HepG2 (cell line): ENCODE results near the gene BLMH. TPM values are rescaled to one million over a fixed set of nuclear protein-coding genes. Genes with fewer than 3 reads are reported as not detected.

Experiments
- ARID5B ChIP-seq: IDR thresholded peaks from 2 replicates; pipeline ENCODE4 v1.4.0; 2020; ENCODE audit warnings: mild to moderate bottlenecking, missing genetic modification reagents
- ESRRA ChIP-seq: sonication (generic); formaldehyde crosslinking; IDR thresholded peaks from 2 replicates; pipeline ENCODE4 v1.5.1; 2020; ENCODE audit warnings: mild to moderate bottlenecking, low read depth, missing genetic modification reagents
- HCFC1 ChIP-seq: fragments of 150-350 bp; IDR thresholded peaks from 2 replicates; pipeline ENCODE4 v1.6.1; 2014; ENCODE audit warnings: low read depth, low read length
- MTF1 ChIP-seq: sonication (generic); formaldehyde crosslinking; IDR thresholded peaks from 2 replicates; pipeline ENCODE4 v1.5.0; 2020; ENCODE audit warnings: missing genetic modification reagents
- NR3C1 ChIP-seq: sonication (generic); formaldehyde crosslinking; IDR thresholded peaks from 2 replicates; pipeline ENCODE4 v1.4.0; 2020; ENCODE audit warnings: missing genetic modification reagents
- XBP1 ChIP-seq: sonication (generic); formaldehyde crosslinking; IDR thresholded peaks from 2 replicates; pipeline ENCODE4 v1.5.0; 2020; ENCODE audit warnings: missing genetic modification reagents
- ZBTB8A ChIP-seq: sonication (generic); formaldehyde crosslinking; IDR thresholded peaks from 2 replicates; pipeline ENCODE4 v1.4.0; 2020; ENCODE audit warnings: mild to moderate bottlenecking, low read depth, missing genetic modification reagents, borderline replicate concordance
- ZNF124 ChIP-seq: sonication (generic); formaldehyde crosslinking; IDR thresholded peaks from 2 replicates; pipeline ENCODE4 v1.4.0; 2020; ENCODE audit warnings: missing genetic modification reagents
- ZNF136 ChIP-seq: sonication (generic); formaldehyde crosslinking; IDR thresholded peaks from 2 replicates; pipeline ENCODE4 v1.8.1; 2022; ENCODE audit warnings: low read depth, mild to moderate bottlenecking, moderate library complexity, missing genetic modification reagents
- ZNF138 ChIP-seq: sonication (generic); formaldehyde crosslinking; IDR thresholded peaks from 2 replicates; pipeline ENCODE4 v1.5.0; 2020; ENCODE audit warnings: mild to moderate bottlenecking, low read depth, missing genetic modification reagents
- ZNF549 ChIP-seq: sonication (generic); formaldehyde crosslinking; IDR thresholded peaks from 2 replicates; pipeline ENCODE4 v1.5.0; 2020; ENCODE audit warnings: missing genetic modification reagents
- polyA plus RNA-seq, 8 experiments: library from polyadenylated mRNA; depleted of rRNA in 3 of 8; stranded (reverse) in 7 of 8; unstranded in 1 of 8; fragments of >200 nt; fragmentation: Illumina TruSeq in 4 of 8; extraction: Trizol in 4 of 8; gene quantifications; 2 replicates each; pipeline versions ENCODE4 v1.2.1 to v1.2.3, GENCODE V29; 2011 to 2016; ENCODE audit warnings: low read depth in 4 of 8, missing spikeins in 1 of 8, mixed read lengths in 1 of 8; ENCODE audit not compliant: insufficient read depth in 1 of 8
- total RNA-seq, 5 experiments: library from RNA; depleted of rRNA; stranded (reverse); fragments of >200 nt; fragmentation: Illumina TruSeq; extraction: Trizol; gene quantifications; 2 replicates each; pipeline ENCODE4 v1.2.3, GENCODE V29; 2016; ENCODE audit warnings: low read depth in 1 of 5
- TF ChIP-seq, protein P1 (sequence below): sonication (generic); formaldehyde crosslinking; IDR thresholded peaks from 2 replicates; pipeline ENCODE4 v1.4.0; 2020; ENCODE audit warnings: missing genetic modification reagents, borderline replicate concordance
- TF ChIP-seq, protein P2 (sequence below): sonication (generic); formaldehyde crosslinking; IDR thresholded peaks from 2 replicates; pipeline ENCODE4 v1.9.0; 2021; ENCODE audit warnings: mild to moderate bottlenecking, missing genetic modification reagents
- TF ChIP-seq, protein P3 (sequence below): IDR thresholded peaks from 2 replicates; pipeline ENCODE4 v1.6.1; 2016

BLMH gene
- total and polyA plus RNA-seq, 2 of the 13 experiments (the other 11 are each of a cell fraction or from before 2014, with no cell fraction given) = 12.1 to 41.0 TPM

GRCh38 chr17:30290696-30291542, 825 bp downstream of the BLMH start (continued):
- TF ChIP-seq, protein P1, sequence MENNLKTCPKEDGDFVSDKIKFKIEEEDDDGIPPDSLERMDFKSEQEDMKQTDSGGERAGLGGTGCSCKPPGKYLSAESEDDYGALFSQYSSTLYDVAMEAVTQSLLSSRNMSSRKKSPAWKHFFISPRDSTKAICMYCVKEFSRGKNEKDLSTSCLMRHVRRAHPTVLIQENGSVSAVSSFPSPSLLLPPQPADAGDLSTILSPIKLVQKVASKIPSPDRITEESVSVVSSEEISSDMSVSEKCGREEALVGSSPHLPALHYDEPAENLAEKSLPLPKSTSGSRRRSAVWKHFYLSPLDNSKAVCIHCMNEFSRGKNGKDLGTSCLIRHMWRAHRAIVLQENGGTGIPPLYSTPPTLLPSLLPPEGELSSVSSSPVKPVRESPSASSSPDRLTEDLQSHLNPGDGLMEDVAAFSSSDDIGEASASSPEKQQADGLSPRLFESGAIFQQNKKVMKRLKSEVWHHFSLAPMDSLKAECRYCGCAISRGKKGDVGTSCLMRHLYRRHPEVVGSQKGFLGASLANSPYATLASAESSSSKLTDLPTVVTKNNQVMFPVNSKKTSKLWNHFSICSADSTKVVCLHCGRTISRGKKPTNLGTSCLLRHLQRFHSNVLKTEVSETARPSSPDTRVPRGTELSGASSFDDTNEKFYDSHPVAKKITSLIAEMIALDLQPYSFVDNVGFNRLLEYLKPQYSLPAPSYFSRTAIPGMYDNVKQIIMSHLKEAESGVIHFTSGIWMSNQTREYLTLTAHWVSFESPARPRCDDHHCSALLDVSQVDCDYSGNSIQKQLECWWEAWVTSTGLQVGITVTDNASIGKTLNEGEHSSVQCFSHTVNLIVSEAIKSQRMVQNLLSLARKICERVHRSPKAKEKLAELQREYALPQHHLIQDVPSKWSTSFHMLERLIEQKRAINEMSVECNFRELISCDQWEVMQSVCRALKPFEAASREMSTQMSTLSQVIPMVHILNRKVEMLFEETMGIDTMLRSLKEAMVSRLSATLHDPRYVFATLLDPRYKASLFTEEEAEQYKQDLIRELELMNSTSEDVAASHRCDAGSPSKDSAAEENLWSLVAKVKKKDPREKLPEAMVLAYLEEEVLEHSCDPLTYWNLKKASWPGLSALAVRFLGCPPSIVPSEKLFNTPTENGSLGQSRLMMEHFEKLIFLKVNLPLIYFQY (CRISPR knock-in tag) = 0 out of 2 replicates have a peak, but pooled peaks have one; percentile 33
- TF ChIP-seq, protein P2, sequence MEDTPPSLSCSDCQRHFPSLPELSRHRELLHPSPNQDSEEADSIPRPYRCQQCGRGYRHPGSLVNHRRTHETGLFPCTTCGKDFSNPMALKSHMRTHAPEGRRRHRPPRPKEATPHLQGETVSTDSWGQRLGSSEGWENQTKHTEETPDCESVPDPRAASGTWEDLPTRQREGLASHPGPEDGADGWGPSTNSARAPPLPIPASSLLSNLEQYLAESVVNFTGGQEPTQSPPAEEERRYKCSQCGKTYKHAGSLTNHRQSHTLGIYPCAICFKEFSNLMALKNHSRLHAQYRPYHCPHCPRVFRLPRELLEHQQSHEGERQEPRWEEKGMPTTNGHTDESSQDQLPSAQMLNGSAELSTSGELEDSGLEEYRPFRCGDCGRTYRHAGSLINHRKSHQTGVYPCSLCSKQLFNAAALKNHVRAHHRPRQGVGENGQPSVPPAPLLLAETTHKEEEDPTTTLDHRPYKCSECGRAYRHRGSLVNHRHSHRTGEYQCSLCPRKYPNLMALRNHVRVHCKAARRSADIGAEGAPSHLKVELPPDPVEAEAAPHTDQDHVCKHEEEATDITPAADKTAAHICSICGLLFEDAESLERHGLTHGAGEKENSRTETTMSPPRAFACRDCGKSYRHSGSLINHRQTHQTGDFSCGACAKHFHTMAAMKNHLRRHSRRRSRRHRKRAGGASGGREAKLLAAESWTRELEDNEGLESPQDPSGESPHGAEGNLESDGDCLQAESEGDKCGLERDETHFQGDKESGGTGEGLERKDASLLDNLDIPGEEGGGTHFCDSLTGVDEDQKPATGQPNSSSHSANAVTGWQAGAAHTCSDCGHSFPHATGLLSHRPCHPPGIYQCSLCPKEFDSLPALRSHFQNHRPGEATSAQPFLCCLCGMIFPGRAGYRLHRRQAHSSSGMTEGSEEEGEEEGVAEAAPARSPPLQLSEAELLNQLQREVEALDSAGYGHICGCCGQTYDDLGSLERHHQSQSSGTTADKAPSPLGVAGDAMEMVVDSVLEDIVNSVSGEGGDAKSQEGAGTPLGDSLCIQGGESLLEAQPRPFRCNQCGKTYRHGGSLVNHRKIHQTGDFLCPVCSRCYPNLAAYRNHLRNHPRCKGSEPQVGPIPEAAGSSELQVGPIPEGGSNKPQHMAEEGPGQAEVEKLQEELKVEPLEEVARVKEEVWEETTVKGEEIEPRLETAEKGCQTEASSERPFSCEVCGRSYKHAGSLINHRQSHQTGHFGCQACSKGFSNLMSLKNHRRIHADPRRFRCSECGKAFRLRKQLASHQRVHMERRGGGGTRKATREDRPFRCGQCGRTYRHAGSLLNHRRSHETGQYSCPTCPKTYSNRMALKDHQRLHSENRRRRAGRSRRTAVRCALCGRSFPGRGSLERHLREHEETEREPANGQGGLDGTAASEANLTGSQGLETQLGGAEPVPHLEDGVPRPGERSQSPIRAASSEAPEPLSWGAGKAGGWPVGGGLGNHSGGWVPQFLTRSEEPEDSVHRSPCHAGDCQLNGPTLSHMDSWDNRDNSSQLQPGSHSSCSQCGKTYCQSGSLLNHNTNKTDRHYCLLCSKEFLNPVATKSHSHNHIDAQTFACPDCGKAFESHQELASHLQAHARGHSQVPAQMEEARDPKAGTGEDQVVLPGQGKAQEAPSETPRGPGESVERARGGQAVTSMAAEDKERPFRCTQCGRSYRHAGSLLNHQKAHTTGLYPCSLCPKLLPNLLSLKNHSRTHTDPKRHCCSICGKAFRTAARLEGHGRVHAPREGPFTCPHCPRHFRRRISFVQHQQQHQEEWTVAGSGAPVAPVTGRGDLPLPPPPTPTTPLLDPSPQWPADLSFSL (CRISPR knock-in tag) = no peak
- TF ChIP-seq ESRRA (CRISPR knock-in tag) (no peak), ZBTB8A (CRISPR knock-in tag) (no peak), ZNF138 (CRISPR knock-in tag) (no peak), ZNF549 (CRISPR knock-in tag) (no peak), MTF1 (CRISPR knock-in tag) (no peak), HCFC1 (no peak), NR3C1 (CRISPR knock-in tag) (no peak), XBP1 (CRISPR knock-in tag) (no peak), ZNF124 (CRISPR knock-in tag) (no peak; the same call in 1 of the 2 replicates), ZNF136 (no peak), ARID5B (CRISPR knock-in tag) (no peak)
- TF ChIP-seq, protein P3, sequence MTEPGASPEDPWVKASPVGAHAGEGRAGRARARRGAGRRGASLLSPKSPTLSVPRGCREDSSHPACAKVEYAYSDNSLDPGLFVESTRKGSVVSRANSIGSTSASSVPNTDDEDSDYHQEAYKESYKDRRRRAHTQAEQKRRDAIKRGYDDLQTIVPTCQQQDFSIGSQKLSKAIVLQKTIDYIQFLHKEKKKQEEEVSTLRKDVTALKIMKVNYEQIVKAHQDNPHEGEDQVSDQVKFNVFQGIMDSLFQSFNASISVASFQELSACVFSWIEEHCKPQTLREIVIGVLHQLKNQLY (CRISPR knock-in tag) = no peak
